Esophagus muscularis mucosa (tissue), 3 donors: Measurements from ENCODE around the gene LRRC26.

Experiments used
- CTCF ChIP-seq, 3 experiments: fragments of 200-600 bp in 2 of 3; fragments of 450-650 bp in 1 of 3; sonication (generic) in 2 of 3; IDR thresholded peaks; one replicate each; pipeline ENCODE4 v1.5.1; 2017 to 2019; ENCODE audit warnings: antibody characterized with exemption in 3 of 3, mild to moderate bottlenecking in 2 of 3, moderate library complexity in 1 of 3
- POLR2A ChIP-seq: fragments of 450-650 bp; IDR thresholded peaks from one replicate; pipeline ENCODE4 v1.6.1; 2017; ENCODE audit warnings: antibody characterized with exemption, moderate library complexity, mild to moderate bottlenecking, low read depth
- POLR2AphosphoS5 ChIP-seq, 2 donors: sonication (generic); formaldehyde crosslinking; IDR thresholded peaks; one replicate each; pipeline ENCODE4 v1.6.1; 2017; ENCODE audit warnings: antibody characterized with exemption in 2 of 2

- no peak for TF ChIP-seq POLR2A
- no peak for TF ChIP-seq CTCF (IDR thresholded peaks at IDR 0.05)
- no peak for TF ChIP-seq POLR2AphosphoS5 (IDR thresholded peaks at IDR 0.05)
Measured at GRCh38 chr9:137149942-137150616, 19.8 kb downstream of the LRRC26 start.
